ENCODE measurements around the gene PIAS1.
A peak's percentile ranks its signal among the peaks of the same experiment; 100 is the strongest.
"Not testable (repeated sequence)": the region's sequence is repeated elsewhere in the genome, so short reads cannot be mapped to it uniquely, and the experiment has no call there.

The PIAS1 gene

GRCh38 chr15:68183616-68184315 lies 129.7 kb downstream of the PIAS1 start:
- no peak for DNase-seq (ENCODE audit: low read depth in 2 of 2)

GRCh38 chr15:68184616-68185480 lies 130.7 kb downstream of the PIAS1 start:
- DNase-seq (ENCODE audit: low read depth in 2 of 2): no peak

- DNase-seq (ENCODE audit: low read depth in 2 of 2): peak in 1 of 2 experiments; percentile 33
Observed at GRCh38 chr15:68186671-68187397, 132.7 kb downstream of the PIAS1 start.

- DNase-seq (ENCODE audit: low read depth in 2 of 2): peak; percentile 55 to 62
Observed at GRCh38 chr15:68187559-68187958, 133.4 kb downstream of the PIAS1 start.

GRCh38 chr15:68188647-68189046 lies 134.5 kb downstream of the PIAS1 start:
- DNase-seq (ENCODE audit: low read depth in 2 of 2): no peak

DNA sequence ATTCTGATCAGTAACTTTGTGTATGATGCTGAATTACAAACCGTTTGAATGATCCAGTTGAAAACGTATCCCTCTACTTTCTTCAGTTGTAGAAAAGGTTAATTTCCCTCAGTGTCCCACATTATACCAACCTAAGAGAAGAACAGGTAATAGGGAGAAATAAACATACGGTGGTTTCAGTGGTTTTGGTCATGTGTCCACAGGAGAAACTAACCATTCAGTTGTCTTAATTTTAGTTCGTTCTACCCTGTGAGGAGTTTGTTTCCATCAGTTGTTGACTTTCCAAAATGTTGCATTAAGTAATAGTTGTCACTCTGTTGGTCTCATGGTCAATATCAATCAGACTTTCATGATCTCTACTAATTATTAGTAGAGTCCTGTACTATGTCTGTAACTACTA lies 135.9 kb downstream of the PIAS1 start:
- no peak for DNase-seq (ENCODE audit: low read depth in 2 of 2)

- no peak for DNase-seq (ENCODE audit: low read depth in 2 of 2)
Observed at GRCh38 chr15:68191555-68191954, 137.4 kb downstream of the PIAS1 start.

DNA sequence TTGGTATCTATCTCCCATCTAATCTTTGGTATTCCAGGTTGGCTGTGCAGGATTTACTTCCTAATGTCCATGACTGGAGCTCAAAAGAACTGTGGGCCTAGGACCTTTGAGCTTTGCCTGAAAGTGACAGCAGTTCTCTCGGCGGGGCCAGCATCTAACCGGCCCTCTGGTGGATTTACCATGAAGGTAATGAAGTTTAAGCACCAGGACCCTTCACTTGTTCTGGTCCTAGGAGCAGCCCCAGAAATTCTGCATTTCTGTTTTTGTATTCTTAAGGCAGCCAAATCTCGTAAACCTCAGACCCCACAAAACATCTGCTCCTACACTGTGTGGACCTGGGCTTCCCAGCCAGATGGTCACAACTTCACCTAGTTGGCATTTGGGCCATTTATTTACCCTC lies 138.0 kb downstream of the PIAS1 start:
- no peak for DNase-seq (ENCODE audit: low read depth in 2 of 2)

GRCh38 chr15:68192804-68193486 lies 138.8 kb downstream of the PIAS1 start:
- no peak for DNase-seq (ENCODE audit: low read depth in 2 of 2)

GRCh38 chr15:68195336-68196112 lies 141.4 kb downstream of the PIAS1 start:
- no peak for DNase-seq (ENCODE audit: low read depth in 2 of 2)

DNA sequence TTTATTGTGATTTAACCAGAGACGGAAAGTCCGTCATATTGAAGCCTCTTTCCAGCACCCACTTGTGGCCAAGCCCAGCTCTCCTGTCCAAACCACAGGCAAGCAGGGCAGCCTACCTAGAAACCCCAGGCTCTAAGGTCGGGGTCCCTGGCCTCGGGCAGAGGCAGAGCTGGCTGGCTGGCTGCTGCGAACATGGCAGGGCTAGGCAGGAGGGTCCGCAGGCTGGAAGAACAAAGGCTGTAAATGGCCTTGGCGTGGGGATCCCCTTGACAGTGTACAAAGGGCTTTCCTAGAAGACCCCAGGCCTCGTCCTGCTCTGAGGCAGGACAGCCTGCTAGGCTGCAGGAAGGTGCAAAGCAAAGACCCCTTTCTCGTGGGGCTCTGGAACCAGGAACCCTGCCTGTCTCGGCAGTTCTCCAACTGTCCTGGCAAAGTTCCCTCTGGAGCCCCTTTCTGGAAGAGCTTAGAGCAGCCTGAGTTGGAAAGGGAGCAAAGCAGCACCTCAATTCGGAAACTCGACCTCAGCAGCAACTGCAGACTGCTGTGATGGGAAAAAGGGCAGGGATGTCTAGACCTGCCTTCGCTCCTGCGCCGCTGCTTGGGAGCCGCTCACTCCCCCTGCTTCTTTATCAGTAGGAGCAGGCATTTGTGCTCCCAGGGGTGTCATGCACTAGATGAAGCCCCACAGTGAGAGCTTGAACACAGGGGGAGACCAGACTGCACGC lies 142.5 kb downstream of the PIAS1 start:
- DNase-seq (ENCODE audit: low read depth in 2 of 2): no peak

GRCh38 chr15:68197170-68197492 lies 143.0 kb downstream of the PIAS1 start:
- no peak for DNase-seq (ENCODE audit: low read depth in 2 of 2)

GRCh38 chr15:68197661-68198437 lies 143.7 kb downstream of the PIAS1 start:
- DNase-seq (ENCODE audit: low read depth in 2 of 2): no peak

DNA sequence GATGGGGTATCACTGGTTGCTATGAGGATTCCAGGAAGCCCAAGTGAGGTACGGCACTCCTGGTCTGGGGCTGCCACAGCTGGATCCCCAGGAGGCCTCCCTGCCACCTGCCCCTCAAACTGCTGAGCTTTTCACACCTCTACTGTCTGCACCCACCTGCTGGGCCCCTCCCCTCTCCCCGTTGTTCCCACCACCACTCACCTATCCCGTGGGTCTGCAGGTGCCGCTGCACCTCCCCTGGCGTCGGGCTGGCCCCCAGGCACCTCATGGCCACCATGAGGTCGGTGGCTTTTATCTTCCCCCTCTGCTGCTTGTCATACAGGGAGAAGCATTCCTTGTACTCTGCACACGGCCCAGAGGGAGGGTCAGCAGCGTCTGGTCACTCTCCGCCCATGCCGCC lies 145.2 kb downstream of the PIAS1 start:
- DNase-seq (ENCODE audit: low read depth in 2 of 2): no peak

DNA sequence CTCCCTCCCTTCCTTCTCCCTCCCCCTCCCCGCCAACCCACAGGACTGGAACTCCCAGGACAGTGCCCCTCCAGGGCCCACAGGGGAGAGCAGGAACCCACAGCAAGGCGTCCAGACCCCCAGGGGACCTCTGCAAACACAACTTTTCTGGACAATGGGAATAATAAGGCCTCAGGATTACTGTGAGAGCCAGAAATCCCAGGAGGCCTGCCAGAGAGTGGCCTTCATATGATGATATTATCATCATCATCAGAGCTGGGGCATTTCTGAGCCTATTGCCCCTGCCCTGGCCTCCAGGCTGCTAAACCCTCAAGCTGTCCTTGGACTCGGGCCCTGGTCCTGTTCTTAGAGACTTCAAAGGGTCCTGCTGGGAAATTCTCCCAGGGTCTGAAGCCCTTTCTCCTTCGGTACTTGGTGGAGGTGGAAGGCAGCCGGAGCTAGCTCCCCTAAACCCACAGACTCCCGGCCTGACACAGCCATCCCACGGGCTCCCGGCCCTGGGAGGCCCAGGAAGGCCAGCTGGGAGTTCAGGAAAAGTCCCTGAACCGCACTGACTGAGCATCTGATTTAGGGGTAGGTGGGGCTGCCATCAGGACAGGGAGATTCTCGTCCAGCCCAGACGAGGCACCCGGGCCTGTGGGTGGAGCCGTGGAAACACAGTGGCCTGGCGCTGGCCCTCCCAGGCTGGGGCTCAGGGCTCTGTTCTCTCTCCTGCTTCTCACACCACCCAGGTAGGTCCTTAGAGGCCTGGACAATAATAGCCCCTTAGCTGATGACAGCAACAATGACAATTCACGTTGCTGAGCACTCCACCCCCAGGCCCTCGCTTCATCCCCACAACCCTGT lies 146.1 kb downstream of the PIAS1 start:
- DNase-seq (ENCODE audit: low read depth in 2 of 2): no peak

- DNase-seq (ENCODE audit: low read depth in 2 of 2): no peak
Observed at GRCh38 chr15:68201153-68201878, 147.2 kb downstream of the PIAS1 start.

DNA sequence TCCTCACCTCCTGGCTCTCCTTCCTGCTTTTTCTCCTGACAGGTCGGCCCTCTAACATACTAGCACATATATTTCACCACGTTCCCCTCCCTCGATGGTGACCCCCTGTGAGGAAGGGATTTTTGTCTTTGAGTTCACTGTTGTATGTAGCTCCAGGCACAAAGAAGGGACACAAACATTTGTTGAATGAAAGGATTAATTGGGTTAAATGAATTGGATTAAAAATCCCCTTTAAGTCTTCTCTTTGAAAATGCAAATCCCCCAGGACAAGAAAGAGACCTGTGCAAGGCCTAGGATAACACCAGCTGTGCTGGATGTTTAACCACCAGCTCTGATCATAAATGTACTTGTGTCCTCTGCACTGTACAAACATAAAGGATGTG lies 147.8 kb downstream of the PIAS1 start:
- no peak for DNase-seq (ENCODE audit: low read depth in 2 of 2)

GRCh38 chr15:68202994-68203393 lies 148.9 kb downstream of the PIAS1 start:
- not testable (repeated sequence) for DNase-seq (ENCODE audit: low read depth in 2 of 2)
